ENCODE results near the gene MAPK14. TPM values are rescaled to one million over a fixed set of nuclear protein-coding genes. Genes with fewer than 3 reads are reported as not detected.

The MAPK14 gene
- total RNA-seq (2022; extraction: Qiagen RNA extraction): 21.3 to 28.2 TPM (median 25.6 TPM) in 5 replicates

DNA sequence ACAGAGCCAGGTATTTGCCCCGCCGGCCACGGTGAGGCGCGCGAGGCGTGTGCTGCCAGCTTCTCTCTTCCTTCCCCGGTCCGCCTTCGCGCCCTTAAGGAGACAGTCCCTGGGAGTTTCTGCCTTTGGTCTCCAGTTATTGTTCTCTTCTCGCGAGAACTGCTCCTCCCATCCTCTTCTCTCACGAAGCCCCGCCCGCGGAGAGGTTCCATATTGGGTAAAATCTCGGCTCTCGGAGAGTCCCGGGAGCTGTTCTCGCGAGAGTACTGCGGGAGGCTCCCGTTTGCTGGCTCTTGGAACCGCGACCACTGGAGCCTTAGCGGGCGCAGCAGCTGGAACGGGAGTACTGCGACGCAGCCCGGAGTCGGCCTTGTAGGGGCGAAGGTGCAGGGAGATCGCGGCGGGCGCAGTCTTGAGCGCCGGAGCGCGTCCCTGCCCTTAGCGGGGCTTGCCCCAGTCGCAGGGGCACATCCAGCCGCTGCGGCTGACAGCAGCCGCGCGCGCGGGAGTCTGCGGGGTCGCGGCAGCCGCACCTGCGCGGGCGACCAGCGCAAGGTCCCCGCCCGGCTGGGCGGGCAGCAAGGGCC is at the start of gene MAPK14:
Gene MAPK14 (plus strand): TSS at position 308 of the 587 bp plus-strand sequence. CDS start 350 bp downstream, outside the sequence.

GRCh38 chr6:36023996-36024795 is 3.4 kb upstream of the MAPK14 start, which contains the start of gene SLC26A8:
Gene SLC26A8, minus strand, starts transcription at chr6:36024641. Its CDS starts 4,934 bp downstream, at chr6:36019707.

DNA sequence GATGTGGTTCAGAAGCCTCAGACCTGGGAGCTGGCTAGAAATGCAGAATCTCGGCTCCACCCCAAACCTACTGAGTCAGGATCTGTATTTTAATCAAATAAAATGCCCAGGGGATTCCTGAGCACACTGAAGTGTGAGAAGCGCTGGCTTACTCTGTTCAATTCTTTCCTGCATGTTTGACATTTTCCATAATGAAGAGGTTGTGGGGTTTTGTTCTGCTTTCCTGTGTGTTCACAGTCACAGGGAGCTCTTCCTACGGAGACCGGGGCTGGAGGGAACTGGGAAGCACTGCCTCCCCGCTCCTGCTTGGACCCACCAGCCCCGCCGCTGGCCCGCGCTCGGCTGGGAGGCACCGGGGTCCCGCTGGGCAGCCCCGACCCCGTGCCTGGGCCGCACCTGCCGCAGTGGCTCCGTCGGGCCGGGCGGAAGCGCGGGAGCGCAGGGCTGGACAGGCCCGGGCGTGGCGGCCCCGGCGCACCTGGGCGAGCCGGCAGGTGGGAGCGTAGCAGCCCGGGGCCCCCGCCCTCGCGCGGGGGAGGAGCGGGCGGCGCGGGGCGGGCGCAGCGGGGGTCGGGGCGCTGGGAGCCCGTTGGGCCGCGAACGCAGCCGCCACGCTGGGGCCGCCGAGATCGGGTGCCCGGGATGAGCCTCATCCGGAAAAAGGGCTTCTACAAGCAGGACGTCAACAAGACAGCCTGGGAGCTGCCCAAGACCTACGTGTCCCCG is 102.5 kb downstream of the MAPK14 start, which contains the start of gene MAPK13:
Gene MAPK13 (plus strand): TSS at position 573 of the 726 bp plus-strand sequence. CDS start 70 bp downstream, at position 643.

Other genes with a start within 250 kb of the MAPK14 start
- gene CLPSL1, start 246.8 kb upstream of the MAPK14 start, total RNA-seq (2022; extraction: Qiagen RNA extraction): not detected in 5 replicates
- not detected in 5 replicates for gene CLPS, start 230.5 kb upstream of the MAPK14 start, total RNA-seq (2022; extraction: Qiagen RNA extraction)
- gene LHFPL5, start 222.5 kb upstream of the MAPK14 start, total RNA-seq (2022; extraction: Qiagen RNA extraction): 0.12 to 0.28 TPM in 2 of 5 replicates, not detected in the others
- 27.1 to 40.9 TPM (median 31.2 TPM) in 5 replicates for gene SRPK1, start 106.7 kb upstream of the MAPK14 start, total RNA-seq (2022; extraction: Qiagen RNA extraction)
- 0.08 TPM in 1 of 5 replicates, not detected in the others for gene SLC26A8, start 3.2 kb upstream of the MAPK14 start, total RNA-seq (2022; extraction: Qiagen RNA extraction)
- gene MAPK13, start 102.7 kb downstream of the MAPK14 start, total RNA-seq (2022; extraction: Qiagen RNA extraction): 0.28 to 1.00 TPM (median 0.74 TPM) in 5 replicates
- 8.0 to 10.3 TPM (median 9.3 TPM) in 5 replicates for gene BRPF3, start 168.9 kb downstream of the MAPK14 start, total RNA-seq (2022; extraction: Qiagen RNA extraction)
- not detected in 5 replicates for gene PNPLA1, start 242.3 kb downstream of the MAPK14 start, total RNA-seq (2022; extraction: Qiagen RNA extraction)

Data from A549 treated with Mapracorat at 1 μM for 4 hours (cell line).